ENCODE measurements around the gene DLGAP1.

DLGAP1 gene

DNA sequence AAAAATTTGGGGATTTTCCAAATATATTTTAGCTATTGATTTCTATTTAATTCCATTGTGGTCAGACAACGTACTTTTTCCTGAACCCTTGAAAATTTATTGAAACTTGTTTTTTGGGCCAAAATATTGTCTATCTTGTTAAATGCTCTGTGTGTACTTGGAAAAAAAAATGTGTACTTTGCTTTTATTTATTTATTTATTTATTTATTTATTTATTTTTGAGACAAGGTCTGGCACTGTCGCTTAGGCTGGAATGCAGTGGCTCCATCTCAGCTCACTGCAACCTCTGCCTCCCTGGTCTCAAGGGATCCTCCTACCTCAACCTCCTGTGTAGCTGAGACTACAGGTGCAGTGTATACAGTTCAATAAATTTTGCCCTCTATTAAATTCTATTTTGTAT, 910.6 kb downstream of the DLGAP1 start:
- TF ChIP-seq, protein P1, sequence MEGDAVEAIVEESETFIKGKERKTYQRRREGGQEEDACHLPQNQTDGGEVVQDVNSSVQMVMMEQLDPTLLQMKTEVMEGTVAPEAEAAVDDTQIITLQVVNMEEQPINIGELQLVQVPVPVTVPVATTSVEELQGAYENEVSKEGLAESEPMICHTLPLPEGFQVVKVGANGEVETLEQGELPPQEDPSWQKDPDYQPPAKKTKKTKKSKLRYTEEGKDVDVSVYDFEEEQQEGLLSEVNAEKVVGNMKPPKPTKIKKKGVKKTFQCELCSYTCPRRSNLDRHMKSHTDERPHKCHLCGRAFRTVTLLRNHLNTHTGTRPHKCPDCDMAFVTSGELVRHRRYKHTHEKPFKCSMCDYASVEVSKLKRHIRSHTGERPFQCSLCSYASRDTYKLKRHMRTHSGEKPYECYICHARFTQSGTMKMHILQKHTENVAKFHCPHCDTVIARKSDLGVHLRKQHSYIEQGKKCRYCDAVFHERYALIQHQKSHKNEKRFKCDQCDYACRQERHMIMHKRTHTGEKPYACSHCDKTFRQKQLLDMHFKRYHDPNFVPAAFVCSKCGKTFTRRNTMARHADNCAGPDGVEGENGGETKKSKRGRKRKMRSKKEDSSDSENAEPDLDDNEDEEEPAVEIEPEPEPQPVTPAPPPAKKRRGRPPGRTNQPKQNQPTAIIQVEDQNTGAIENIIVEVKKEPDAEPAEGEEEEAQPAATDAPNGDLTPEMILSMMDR (conservative IDR thresholded peaks at IDR 0.05; ENCODE audit: control insufficient read depth, insufficient read depth, low read depth, low read length), result no peak
- DNase-seq (ENCODE audit: low read depth), result no peak
- no peak overlapping the region for H3K4me3 ChIP-seq (ENCODE audit: control insufficient read depth, low read depth, low read length)

DNA sequence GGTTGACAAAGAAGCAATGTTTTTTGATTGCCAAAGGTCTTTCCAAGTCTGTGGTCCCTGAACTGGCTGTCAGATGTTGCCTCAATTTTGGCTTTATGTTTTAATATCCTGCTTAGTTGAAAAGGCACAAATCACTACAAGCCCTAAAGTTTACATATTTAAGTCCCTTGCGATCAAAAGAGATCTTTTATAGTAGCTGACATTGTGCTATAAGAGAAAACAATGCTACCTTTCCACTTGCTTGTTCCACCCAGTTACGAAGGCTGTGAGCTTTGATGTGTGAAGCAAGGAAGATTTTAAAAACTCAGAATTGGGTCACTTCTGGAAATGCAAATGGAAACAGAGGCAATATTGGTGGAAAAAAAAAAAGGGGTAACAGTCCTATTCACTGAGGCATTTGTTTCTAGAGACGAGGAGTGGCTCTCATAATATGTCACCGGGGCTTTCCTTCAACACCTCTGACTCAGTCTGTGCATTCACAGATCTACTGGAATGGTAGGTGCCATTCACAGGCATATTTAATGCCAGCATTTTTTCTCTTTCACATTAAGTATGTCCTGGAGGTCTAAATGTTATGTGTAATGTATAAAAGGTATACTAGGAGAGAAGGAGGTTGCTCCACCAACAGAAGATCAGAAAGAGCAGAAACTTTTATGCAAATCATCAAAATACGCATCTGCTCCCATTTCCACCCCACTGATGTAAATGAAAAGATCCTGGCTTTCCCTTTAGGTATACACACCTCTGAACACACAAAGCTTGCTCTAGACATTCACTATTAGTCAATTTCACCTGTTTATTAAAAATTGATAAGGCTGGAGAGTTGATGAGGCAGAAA, 913.3 kb downstream of the DLGAP1 start:
- no peak overlapping the region for H3K4me3 ChIP-seq (ENCODE audit: control insufficient read depth, low read depth, low read length)
- DNase-seq (ENCODE audit: low read depth), result no peak
- TF ChIP-seq, protein P1 (conservative IDR thresholded peaks at IDR 0.05; ENCODE audit: control insufficient read depth, insufficient read depth, low read depth, low read length), result no peak

DNA sequence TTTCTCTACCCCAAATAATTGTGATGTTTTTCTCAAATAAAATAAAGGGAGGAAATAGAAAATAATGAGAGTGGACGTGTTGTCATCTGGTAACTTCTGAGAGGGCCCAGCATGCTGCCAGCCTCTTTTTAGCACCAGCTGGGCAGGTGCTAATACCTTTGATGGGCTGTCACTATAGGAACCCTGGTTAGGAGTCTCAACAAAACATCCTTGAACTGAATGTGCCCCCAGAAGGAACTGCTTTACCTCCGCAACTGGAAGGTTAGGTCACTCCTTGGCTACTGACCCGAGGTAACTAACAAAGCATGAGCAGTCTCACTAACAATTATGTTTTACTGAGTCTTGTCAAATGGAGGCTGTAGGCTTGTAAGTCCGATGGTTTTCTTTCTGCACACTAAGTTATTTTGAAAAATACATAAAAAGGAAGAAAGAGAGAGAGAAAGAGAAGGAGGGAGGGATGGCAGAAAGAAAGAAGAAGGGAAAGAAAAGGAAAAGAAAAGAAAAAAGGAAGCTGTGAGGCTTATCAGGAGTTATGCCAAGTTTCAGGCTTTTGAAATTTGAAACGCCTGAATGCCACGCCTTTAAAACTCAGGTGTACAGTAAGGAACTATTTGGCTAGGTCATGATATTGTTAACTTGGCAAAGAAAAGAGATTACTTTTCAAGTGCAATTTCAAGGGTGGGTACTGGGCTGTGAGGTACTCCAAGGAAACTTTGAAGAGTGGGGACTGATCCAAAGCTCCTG, 914.1 kb downstream of the DLGAP1 start:
- no peak for DNase-seq (ENCODE audit: low read depth)
- H3K4me3 ChIP-seq (ENCODE audit: control insufficient read depth, low read depth, low read length), result no peak overlapping the region
- TF ChIP-seq, protein P1 (conservative IDR thresholded peaks at IDR 0.05; ENCODE audit: control insufficient read depth, insufficient read depth, low read depth, low read length), result no peak

DNA sequence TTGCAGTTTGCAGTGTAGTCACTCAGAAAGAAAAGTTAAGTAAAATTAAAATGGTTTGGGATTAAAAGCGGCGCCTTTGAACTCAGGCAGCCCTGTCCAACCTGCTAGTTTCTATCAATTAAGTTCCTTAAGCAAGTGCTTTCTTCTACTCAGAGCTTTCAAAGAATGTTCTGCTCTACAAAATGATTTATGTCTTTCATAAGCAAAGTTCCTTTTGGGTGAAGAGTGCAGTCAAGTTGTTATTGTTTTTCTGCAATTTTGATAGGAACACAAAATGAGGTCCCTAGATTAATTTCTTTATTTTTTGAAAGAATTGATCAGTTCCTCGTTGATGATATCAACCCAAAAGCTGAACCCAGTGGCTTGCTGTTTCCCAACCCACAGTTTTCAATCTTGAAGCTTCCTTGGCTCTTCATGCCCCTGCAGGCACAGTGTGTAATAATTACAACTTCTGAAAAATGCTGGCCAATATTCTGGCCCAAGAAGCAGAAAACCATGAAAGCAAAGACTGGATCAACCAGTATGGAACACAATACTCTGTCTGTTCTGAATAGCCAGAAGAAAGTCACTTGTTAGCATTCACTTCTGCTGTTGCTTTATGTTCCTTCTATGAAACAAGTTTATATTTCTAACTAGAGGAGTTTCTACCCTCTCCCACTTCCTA, 916.0 kb downstream of the DLGAP1 start:
- H3K4me3 ChIP-seq (ENCODE audit: control insufficient read depth, low read depth, low read length), result no peak overlapping the region
- TF ChIP-seq, protein P1 (conservative IDR thresholded peaks at IDR 0.05; ENCODE audit: control insufficient read depth, insufficient read depth, low read depth, low read length), result no peak
- DNase-seq (ENCODE audit: low read depth), result no peak

DNA sequence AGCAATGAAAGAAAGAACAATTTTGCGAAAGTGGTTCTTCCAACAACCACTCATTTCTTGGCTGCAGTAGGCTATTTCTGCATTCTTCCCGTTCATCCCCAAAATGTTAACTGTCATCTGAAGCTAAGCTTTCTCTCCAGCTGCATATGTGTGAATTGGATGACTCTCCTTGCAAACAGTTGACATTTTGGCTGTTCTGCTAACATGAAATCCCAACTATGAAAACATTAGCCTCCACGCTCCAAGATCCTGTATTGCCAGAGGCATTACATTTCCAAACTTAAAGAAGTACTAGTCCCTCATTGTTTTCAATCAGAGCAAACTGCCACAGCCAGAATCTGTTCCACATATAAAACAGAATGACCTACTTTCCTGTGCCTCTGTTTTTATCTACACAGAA, 916.7 kb downstream of the DLGAP1 start:
- DNase-seq (ENCODE audit: low read depth), result peak; percentile 40
- TF ChIP-seq, protein P1 (conservative IDR thresholded peaks at IDR 0.05; ENCODE audit: control insufficient read depth, insufficient read depth, low read depth, low read length), result no peak
- no peak overlapping the region for H3K4me3 ChIP-seq (ENCODE audit: control insufficient read depth, low read depth, low read length)

DNA sequence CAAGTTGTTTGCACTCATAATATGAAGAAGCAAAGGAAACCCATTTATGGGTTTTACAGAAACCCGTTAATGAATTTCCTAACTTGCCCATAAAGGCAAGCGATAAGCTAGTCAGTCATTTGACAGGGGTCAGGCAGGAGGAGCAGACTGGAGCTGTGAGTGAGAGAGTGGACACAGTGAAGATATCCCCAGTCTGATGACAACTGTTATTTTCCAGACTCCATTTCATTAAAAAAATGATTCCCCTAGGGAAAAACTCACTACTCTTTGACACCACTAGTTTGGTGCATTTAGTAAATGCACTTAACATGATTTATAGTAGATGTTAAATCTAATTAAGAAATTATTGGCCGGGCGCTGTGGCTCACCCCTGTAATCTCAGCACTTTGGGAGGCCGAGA, 924.3 kb downstream of the DLGAP1 start:
- TF ChIP-seq, protein P1 (conservative IDR thresholded peaks at IDR 0.05; ENCODE audit: control insufficient read depth, insufficient read depth, low read depth, low read length), result no peak
- DNase-seq (ENCODE audit: low read depth), result no peak
- no peak overlapping the region for H3K4me3 ChIP-seq (ENCODE audit: control insufficient read depth, low read depth, low read length)
